ENCODE measurements around the gene EHMT1. TPM values are rescaled to one million over a fixed set of nuclear protein-coding genes. Genes with fewer than 3 reads are reported as not detected.

The EHMT1 gene
- total and polyA plus RNA-seq, 10 of the 15 experiments (the other 5 are each of a cell fraction or from before 2014, with no cell fraction given) = 2.9 to 100 (median 48.1) TPM

- no peak for TF ChIP-seq ZBTB11 (CRISPR knock-in tag; IDR thresholded peaks at IDR 0.05)
- no peak for TF ChIP-seq JUNB (IDR thresholded peaks at IDR 0.05)
- no peak for TF ChIP-seq RFX5 (IDR thresholded peaks at IDR 0.05; ENCODE audit: low read depth, low read length)
- no peak for TF ChIP-seq HCFC1 (IDR thresholded peaks at IDR 0.05; ENCODE audit: low read length)
- no peak for TF ChIP-seq E2F4 (IDR thresholded peaks at IDR 0.05; ENCODE audit: low read depth, low read length)
- TF ChIP-seq NRF1 (conservative IDR thresholded peaks at IDR 0.05; ENCODE audit: low read depth, low read length) = no peak
- no peak for TF ChIP-seq ZNF384 (IDR thresholded peaks at IDR 0.05; ENCODE audit: borderline replicate concordance, low read depth, low read length)
- no peak for TF ChIP-seq CEBPB (IDR thresholded peaks at IDR 0.05; ENCODE audit: borderline replicate concordance in 1 of 2, low read depth in 2 of 2, low read length in 2 of 2)
- 0 out of 2 replicates have a peak, but pooled peaks have one; percentile 14 for TF ChIP-seq TAF1 (IDR thresholded peaks at IDR 0.05; ENCODE audit: borderline replicate concordance, low read depth, low read length)
- TF ChIP-seq STAT3 (IDR thresholded peaks at IDR 0.05; ENCODE audit: low read depth, low read length) = no peak
- no peak for TF ChIP-seq HSF1 (IDR thresholded peaks at IDR 0.05; ENCODE audit: low read depth, low read length)
- TF ChIP-seq SIN3A (IDR thresholded peaks at IDR 0.05; ENCODE audit: low read depth, low read length) = no peak
- peak; percentile 75; the same call in 1 of the 2 replicates for TF ChIP-seq PAX5 (IDR thresholded peaks at IDR 0.05; ENCODE audit: borderline replicate concordance, low read depth, low read length)
- TF ChIP-seq EGR1 (IDR thresholded peaks at IDR 0.05; ENCODE audit: borderline replicate concordance in 1 of 2, low read depth in 2 of 2, low read length in 2 of 2) = peak in 1 of 2 experiments; percentile 86; a peak in 2 of 3 replicates
- peak; percentile 73 to 81 for TF ChIP-seq BHLHE40 (IDR thresholded peaks at IDR 0.05; ENCODE audit: borderline replicate concordance in 1 of 2, low read depth in 2 of 2, low read length in 1 of 2)
- peak; percentile 97 for TF ChIP-seq RUNX3 (IDR thresholded peaks at IDR 0.05; ENCODE audit: low read length)
- TF ChIP-seq CUX1 (IDR thresholded peaks at IDR 0.05; ENCODE audit: insufficient replicate concordance, low read depth, low read length) = no peak
- TF ChIP-seq TCF12 (IDR thresholded peaks at IDR 0.05; ENCODE audit: low read depth, low read length) = peak; percentile 64
- TF ChIP-seq HDAC6 (IDR thresholded peaks at IDR 0.05; ENCODE audit: unreplicated experiment) = no peak
- TF ChIP-seq NR2C2 (IDR thresholded peaks at IDR 0.05; ENCODE audit: borderline replicate concordance, control insufficient read depth, insufficient read length, low read depth) = no peak
These were observed 86.6 kb downstream of the EHMT1 start (continued) for GRCh38 chr9:137705443-137705863.

Measured in GM12878 (cell line).